Uterus (tissue), 2 donors: Measurements from ENCODE around the gene TRAF4.

Experiments used
- CTCF ChIP-seq, 4 experiments: fragments of 200-600 bp in 2 of 4; fragments of 450-650 bp in 2 of 4; sonication (generic) in 2 of 4; IDR thresholded peaks; one replicate each; pipeline ENCODE4 v1.5.1; 2016 to 2019; ENCODE audit warnings: antibody characterized with exemption in 4 of 4, mild to moderate bottlenecking in 2 of 4, moderate library complexity in 1 of 4
- POLR2A ChIP-seq, 2 donors: fragments of 450-650 bp; IDR thresholded peaks; one replicate each; pipeline ENCODE4 v1.6.1; 2016; ENCODE audit warnings: antibody characterized with exemption in 2 of 2, mild to moderate bottlenecking in 1 of 2, moderate library complexity in 1 of 2

- TF ChIP-seq POLR2A (IDR thresholded peaks at IDR 0.05) (no peak), CTCF (IDR thresholded peaks at IDR 0.05) (no peak)
Measured at GRCh38 chr17:28702026-28702751, 41.6 kb upstream of the TRAF4 start.
